IMR-90 (cell line): Measurements from ENCODE around the gene ST6GALNAC2.

Source experiments
- CEBPB ChIP-seq: IDR thresholded peaks from 2 replicates; pipeline ENCODE4 v1.6.1; 2012; ENCODE audit warnings: low read depth, low read length, improper control_type of control experiment
- FOS ChIP-seq: fragments of 150-350 bp; IDR thresholded peaks from 2 replicates; pipeline ENCODE4 v1.6.1; 2016; ENCODE audit warnings: low read depth, low read length
- MAFK ChIP-seq: IDR thresholded peaks from 2 replicates; pipeline ENCODE4 v1.6.1; 2012; ENCODE audit warnings: low read depth, low read length, improper control_type of control experiment
- MXI1 ChIP-seq: IDR thresholded peaks from 2 replicates; pipeline ENCODE4 v1.6.1; 2012; ENCODE audit warnings: low read depth, mild to moderate bottlenecking, low read length, moderate library complexity, borderline replicate concordance
- POLR2A ChIP-seq: IDR thresholded peaks from 2 replicates; pipeline ENCODE4 v1.6.1; 2012; ENCODE audit warnings: mild to moderate bottlenecking, low read depth, low read length
- RAD21 ChIP-seq: IDR thresholded peaks from 2 replicates; pipeline ENCODE4 v1.6.1; 2012; ENCODE audit warnings: low read length, improper control_type of control experiment
- RCOR1 ChIP-seq: IDR thresholded peaks from 2 replicates; pipeline ENCODE4 v1.6.1; 2012; ENCODE audit warnings: mild to moderate bottlenecking, low read length, improper control_type of control experiment; ENCODE audit not compliant: insufficient replicate concordance
- RFX5 ChIP-seq: IDR thresholded peaks from 2 replicates; pipeline ENCODE4 v1.8.0; 2012; ENCODE audit warnings: low read depth, mild to moderate bottlenecking, low read length, moderate library complexity
- SMC3 ChIP-seq: fragments of 150-350 bp; IDR thresholded peaks from 2 replicates; pipeline ENCODE4 v1.6.1; 2016; ENCODE audit warnings: low read depth, mild to moderate bottlenecking, antibody characterized with exemption, low read length, moderate library complexity
- USF2 ChIP-seq: fragments of 150-350 bp; IDR thresholded peaks from 2 replicates; pipeline ENCODE4 v1.6.1; 2017; ENCODE audit warnings: mild to moderate bottlenecking, antibody characterized with exemption, low read length, low read depth
- TF ChIP-seq, protein P1 (sequence below): conservative IDR thresholded peaks from 2 replicates; pipeline ENCODE4 v1.5.1; 2012; ENCODE audit warnings: mild to moderate bottlenecking, low read depth, low read length, improper control_type of control experiment

- TF ChIP-seq, protein P1, sequence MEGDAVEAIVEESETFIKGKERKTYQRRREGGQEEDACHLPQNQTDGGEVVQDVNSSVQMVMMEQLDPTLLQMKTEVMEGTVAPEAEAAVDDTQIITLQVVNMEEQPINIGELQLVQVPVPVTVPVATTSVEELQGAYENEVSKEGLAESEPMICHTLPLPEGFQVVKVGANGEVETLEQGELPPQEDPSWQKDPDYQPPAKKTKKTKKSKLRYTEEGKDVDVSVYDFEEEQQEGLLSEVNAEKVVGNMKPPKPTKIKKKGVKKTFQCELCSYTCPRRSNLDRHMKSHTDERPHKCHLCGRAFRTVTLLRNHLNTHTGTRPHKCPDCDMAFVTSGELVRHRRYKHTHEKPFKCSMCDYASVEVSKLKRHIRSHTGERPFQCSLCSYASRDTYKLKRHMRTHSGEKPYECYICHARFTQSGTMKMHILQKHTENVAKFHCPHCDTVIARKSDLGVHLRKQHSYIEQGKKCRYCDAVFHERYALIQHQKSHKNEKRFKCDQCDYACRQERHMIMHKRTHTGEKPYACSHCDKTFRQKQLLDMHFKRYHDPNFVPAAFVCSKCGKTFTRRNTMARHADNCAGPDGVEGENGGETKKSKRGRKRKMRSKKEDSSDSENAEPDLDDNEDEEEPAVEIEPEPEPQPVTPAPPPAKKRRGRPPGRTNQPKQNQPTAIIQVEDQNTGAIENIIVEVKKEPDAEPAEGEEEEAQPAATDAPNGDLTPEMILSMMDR, result no peak
- TF ChIP-seq MXI1 (no peak), MAFK (no peak), POLR2A (no peak), RAD21 (no peak), SMC3 (no peak), FOS (no peak), CEBPB (no peak), RFX5 (no peak), RCOR1 (no peak), USF2 (no peak)
Measured at GRCh38 chr17:76627510-76627909, 41.9 kb upstream of the ST6GALNAC2 start.
